ENCODE data around the gene TBX10.

DNA sequence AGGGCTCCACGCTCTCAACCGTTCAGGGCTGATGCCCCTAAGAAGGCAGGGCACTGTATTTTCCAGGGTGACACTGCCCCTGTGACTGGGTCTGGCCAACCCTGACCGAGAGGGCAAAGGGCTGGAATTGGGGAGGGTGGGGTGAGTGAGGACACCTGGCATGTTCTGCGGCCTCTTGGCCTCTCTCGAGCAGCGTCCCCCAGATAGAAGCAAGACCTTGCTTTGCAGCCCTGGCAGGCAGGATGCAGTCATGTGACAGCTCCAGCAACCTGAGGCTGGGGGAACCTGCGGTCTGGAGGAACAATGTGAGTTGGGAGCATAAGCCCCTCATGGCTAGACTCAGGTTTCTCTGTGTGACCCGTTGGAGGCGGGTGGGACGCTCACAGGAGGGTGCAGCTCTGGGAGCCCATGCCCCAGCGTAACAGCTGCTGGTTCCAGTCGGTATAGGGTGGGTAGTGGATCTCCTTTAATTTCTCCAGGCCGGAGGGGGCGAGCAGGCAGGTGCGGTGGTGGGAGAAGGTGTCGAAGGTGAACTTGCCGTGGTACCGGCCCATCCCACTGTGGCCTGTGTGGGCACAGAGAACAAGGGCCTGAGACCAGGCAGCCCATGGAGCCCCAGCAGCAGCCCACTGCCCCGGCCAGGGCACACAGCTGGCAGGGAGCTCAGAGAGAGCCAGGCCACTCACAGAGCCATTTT is 23.4 kb upstream of the TBX10 start:
- TF ChIP-seq POLR2AphosphoS5 (IDR thresholded peaks at IDR 0.05; ENCODE audit: borderline replicate concordance, low read depth, low read length) (no peak), EZH2 (IDR thresholded peaks at IDR 0.05) (no peak)
